Bronchial epithelial cell (primary cell): ENCODE measurements around the gene CTPS2. TPM values are rescaled to one million over a fixed set of nuclear protein-coding genes. Genes with fewer than 3 reads are reported as not detected.
"Not testable (repeated sequence)": the region's sequence is repeated elsewhere in the genome, so short reads cannot be mapped to it uniquely, and the experiment has no call there.

ENCODE experiments used
- DNase-seq: peaks from one replicate; pipeline ENCODE4 v3.0.0-alpha.2; 2010; ENCODE audit warnings: low read depth
- FAIRE-seq: peaks from 2 replicates; lab custom pipeline; 2011; peaks lifted over from hg19 to GRCh38; lab: Jason Lieb, UNC
- H3K27me3 ChIP-seq: 2 replicates; pipeline ENCODE4 v1.5.1; 2011; ENCODE audit warnings: low read length; ENCODE audit not compliant: control insufficient read depth, insufficient read depth
- H3K36me3 ChIP-seq: 2 replicates; pipeline ENCODE4 v1.5.1; 2011; ENCODE audit warnings: low read length; ENCODE audit not compliant: control insufficient read depth, insufficient read depth
- H3K4me3 ChIP-seq: 2 replicates; pipeline ENCODE4 v1.5.1; 2011; ENCODE audit warnings: mild to moderate bottlenecking, low read depth, low read length, control low read depth
- CTCF ChIP-seq: IDR thresholded peaks from 2 replicates; pipeline ENCODE4 v1.5.1; 2011; ENCODE audit warnings: mild to moderate bottlenecking, moderate library complexity, low read length, control low read depth, inconsistent platforms; ENCODE audit not compliant: insufficient read depth, severe bottlenecking
- total RNA-seq: library from RNA; depleted of rRNA; stranded (reverse); fragments of >200 nt; gene quantifications from 2 replicates; pipeline ENCODE4 v1.2.1, GENCODE V29; 2014

The CTPS2 gene
- total RNA-seq, 1 donor from 2014 or later: 5.8 TPM

GRCh38 chrX:16618422-16618821 is 94.0 kb downstream of the CTPS2 start:
- FAIRE-seq: no peak
- Histone ChIP-seq H3K36me3 (peaks cover 2% of the 10 kb centered on the region), H3K4me3 (no peak overlapping the region), H3K27me3 (no peaks in the 10 kb centered on the region)
- no peak for TF ChIP-seq CTCF
- no peak for DNase-seq

GRCh38 chrX:16617382-16617781 is 95.1 kb downstream of the CTPS2 start:
- FAIRE-seq: no peak
- Histone ChIP-seq H3K4me3 (no peak overlapping the region), H3K27me3 (no peaks in the 10 kb centered on the region), H3K36me3 (peaks cover 2% of the 10 kb centered on the region)
- DNase-seq: no peak
- no peak for TF ChIP-seq CTCF

DNA sequence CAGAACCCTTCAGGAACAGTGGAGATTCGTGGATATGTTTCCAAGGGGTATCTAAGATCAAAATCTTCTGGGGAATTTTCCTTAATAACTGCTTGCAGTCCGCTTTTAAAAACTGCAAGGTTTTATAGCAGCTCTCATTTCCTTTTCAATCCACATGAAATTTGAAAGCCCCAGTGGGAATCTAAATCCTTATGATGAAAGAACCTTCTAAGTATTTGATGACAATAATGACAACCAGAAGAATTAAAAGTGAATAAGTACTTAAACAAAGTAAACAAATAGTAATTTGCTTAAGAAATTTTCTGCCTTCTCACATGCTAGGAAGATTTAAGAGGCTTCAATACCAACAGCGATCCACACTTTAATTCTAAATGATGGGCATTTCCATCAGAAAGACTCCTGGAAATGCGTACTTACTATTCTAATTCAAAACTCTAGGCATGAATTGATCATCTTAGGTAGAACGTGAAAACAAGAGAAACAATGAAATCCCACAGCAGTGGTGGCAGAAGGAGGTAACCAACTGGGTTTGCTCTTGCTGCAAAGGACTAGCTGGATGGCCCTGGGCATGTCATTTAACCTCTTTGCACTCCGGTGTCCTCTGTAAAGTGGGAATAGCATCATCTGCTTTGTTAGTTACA is 100.1 kb downstream of the CTPS2 start:
- DNase-seq: no peak
- no peaks in the 10 kb centered on the region for H3K27me3 ChIP-seq
- FAIRE-seq: no peak
- H3K36me3 ChIP-seq: no peaks in the 10 kb centered on the region
- TF ChIP-seq CTCF: no peak
- H3K4me3 ChIP-seq: no peak overlapping the region

DNA sequence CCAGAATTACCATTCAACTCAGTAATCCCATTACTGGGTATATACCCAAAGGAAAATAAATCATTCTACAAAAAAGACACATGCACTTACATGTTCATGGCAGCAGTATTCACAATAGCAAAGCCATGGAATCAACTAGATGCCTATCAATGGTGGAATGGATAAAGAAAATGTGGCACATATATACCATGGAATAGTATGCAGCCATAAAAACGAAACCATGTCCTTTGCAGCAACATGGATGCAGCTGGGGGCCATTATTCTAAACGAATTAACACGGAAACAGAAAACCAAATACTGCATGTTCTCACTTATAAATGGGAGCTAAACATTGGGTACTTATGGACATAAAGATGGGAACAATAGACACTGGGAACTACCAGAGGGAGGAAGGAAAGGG is 101.8 kb downstream of the CTPS2 start:
- not testable (repeated sequence) for DNase-seq, H3K4me3 ChIP-seq, H3K36me3 ChIP-seq, H3K27me3 ChIP-seq, FAIRE-seq

- FAIRE-seq: no peak
- H3K27me3 ChIP-seq: no peaks in the 10 kb centered on the region
- TF ChIP-seq CTCF: no peak
- no peaks in the 10 kb centered on the region for H3K36me3 ChIP-seq
- DNase-seq: peak; percentile 66
- no peak overlapping the region for H3K4me3 ChIP-seq
Observed at GRCh38 chrX:16610121-16610621, 102.3 kb downstream of the CTPS2 start.

DNA sequence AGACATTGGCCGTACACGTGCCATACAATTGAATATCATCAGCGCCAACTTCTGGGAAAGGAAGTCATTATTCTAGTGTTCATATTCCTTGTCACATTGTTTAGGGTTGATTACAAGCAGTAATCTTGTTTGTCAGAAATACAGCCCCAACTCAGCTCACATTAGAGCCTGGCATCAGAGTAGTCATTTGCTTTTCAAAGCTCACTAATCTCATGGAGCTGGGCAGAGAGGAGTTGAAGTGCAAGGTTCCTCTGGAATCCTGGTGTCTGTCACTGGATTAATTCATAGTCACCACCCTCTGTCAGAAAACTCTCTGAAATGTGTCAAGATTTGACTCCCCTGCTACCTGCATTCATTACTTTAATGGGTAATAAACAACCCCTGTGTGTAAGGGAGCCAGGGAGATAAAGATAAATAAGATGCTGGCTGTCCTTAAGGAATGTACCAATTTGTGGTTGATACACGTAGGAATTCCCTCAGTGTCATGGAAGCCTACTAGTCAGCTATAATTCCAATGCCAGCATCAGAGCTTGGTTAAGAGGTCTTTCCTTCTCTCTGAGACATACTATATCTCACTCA is 106.2 kb downstream of the CTPS2 start:
- peak; percentile 23 for FAIRE-seq

More for the DNA sequence above, 106.2 kb downstream of the CTPS2 start:
- no peak for DNase-seq
- H3K4me3 ChIP-seq: no peak overlapping the region
- TF ChIP-seq CTCF: no peak
- no peaks in the 10 kb centered on the region for H3K36me3 ChIP-seq
- no peaks in the 10 kb centered on the region for H3K27me3 ChIP-seq
